ENCODE results near the gene UBR1. TPM values are rescaled to one million over a fixed set of nuclear protein-coding genes. Genes with fewer than 3 reads are reported as not detected.

Gene UBR1
- total RNA-seq, 1 experiment from 2014 or later: 22.3 TPM

DNA sequence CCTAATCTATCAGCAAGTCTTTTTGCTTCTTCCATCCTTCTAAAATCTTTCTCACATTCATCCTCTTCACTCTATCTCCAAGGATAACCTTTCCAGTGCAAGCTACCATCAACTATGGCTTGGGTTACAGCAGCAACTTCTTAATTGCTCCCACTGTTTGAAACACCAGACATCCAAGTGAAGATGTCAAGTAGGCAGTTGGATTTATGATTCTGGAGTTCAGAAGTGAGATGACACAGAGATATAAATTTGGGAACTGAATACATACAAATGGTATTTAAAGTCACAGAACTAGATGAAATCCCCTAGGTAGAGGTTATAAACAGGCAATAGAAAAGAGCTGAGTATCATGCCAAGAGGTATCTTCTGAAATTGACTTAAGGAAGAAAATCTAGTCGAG is 3.7 kb downstream of the UBR1 start:
- TF ChIP-seq, protein P1, sequence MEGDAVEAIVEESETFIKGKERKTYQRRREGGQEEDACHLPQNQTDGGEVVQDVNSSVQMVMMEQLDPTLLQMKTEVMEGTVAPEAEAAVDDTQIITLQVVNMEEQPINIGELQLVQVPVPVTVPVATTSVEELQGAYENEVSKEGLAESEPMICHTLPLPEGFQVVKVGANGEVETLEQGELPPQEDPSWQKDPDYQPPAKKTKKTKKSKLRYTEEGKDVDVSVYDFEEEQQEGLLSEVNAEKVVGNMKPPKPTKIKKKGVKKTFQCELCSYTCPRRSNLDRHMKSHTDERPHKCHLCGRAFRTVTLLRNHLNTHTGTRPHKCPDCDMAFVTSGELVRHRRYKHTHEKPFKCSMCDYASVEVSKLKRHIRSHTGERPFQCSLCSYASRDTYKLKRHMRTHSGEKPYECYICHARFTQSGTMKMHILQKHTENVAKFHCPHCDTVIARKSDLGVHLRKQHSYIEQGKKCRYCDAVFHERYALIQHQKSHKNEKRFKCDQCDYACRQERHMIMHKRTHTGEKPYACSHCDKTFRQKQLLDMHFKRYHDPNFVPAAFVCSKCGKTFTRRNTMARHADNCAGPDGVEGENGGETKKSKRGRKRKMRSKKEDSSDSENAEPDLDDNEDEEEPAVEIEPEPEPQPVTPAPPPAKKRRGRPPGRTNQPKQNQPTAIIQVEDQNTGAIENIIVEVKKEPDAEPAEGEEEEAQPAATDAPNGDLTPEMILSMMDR (IDR thresholded peaks at IDR 0.05; ENCODE audit: insufficient read depth in 1 of 2, low read depth in 1 of 2, low read length in 1 of 2, severe bottlenecking in 1 of 2, unreplicated experiment in 1 of 2): no peak
- H3K4me1 ChIP-seq: no peaks in the 10 kb centered on the region
- Mint-ChIP-seq H3K4me1 (ENCODE audit: low read depth, unreplicated experiment) (peaks cover 6% of the 10 kb centered on the region), H3K27me3 (ENCODE audit: insufficient read depth, unreplicated experiment) (no peaks in the 10 kb centered on the region), H3K9me3 (ENCODE audit: unreplicated experiment) (no peaks in the 10 kb centered on the region), H3K36me3 (ENCODE audit: insufficient read depth, unreplicated experiment) (peaks cover 37% of the 10 kb centered on the region), H3K4me3 (ENCODE audit: unreplicated experiment) (no peak overlapping the region), H3K27ac (ENCODE audit: unreplicated experiment) (no peak overlapping the region)
- intact Hi-C loops (cut with micrococcal nuclease; ENCODE audit: unreplicated experiment): no loop called here
- ChIA-PET CTCF (no interaction called here), POLR2A (no interaction called here)
- H3K36me3 ChIP-seq (ENCODE audit: control insufficient read depth, insufficient read depth, low read length): no peaks in the 10 kb centered on the region; the same call in 1 of the 2 replicates
- DNase-seq: no peak
- no TSS peak for BruUV-seq (replicated peaks)
- no peaks in the 10 kb centered on the region for H3K9me3 ChIP-seq
- H3K4me3 ChIP-seq (ENCODE audit: low read depth, low read length): no peak overlapping the region
- no peaks in the 10 kb centered on the region for H3K27me3 ChIP-seq (replicated peaks; ENCODE audit: control insufficient read depth, insufficient read depth, low read length)

DNA sequence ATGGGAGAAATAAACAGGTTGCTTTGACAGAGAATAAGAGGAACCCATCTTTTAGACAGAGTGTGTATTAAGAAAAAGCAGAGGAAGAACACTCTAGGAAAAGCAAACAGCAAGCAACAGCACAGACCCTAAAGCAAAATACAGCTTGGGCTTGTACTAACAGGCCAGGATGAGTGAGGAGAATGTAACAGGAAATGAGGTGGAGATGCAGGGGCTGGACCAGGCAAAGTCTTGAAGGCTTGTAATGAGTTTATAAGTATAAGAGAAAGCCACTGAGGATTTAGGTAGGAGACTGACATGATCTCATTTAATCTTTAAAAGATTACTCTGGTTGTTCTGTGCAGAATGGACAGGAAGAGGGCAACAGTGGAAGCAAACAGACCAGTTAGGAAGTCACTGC is 4.9 kb downstream of the UBR1 start:
- no peak overlapping the region for H3K27ac Mint-ChIP-seq (ENCODE audit: unreplicated experiment)
- H3K36me3 Mint-ChIP-seq (ENCODE audit: insufficient read depth, unreplicated experiment): peaks cover 37% of the 10 kb centered on the region
- Histone ChIP-seq H3K4me1 (0 out of 2 replicates have a peak, but pooled peaks cover 5% of the 10 kb centered on the region), H3K4me3 (ENCODE audit: low read depth, low read length) (no peak overlapping the region), H3K36me3 (ENCODE audit: control insufficient read depth, insufficient read depth, low read length) (no peaks in the 10 kb centered on the region; the same call in 1 of the 2 replicates), H3K9me3 (no peaks in the 10 kb centered on the region), H3K27me3 (replicated peaks; ENCODE audit: control insufficient read depth, insufficient read depth, low read length) (no peaks in the 10 kb centered on the region)
- no TSS peak for BruUV-seq (replicated peaks)
- H3K4me1 Mint-ChIP-seq (ENCODE audit: low read depth, unreplicated experiment): peaks cover 12% of the 10 kb centered on the region
- ChIA-PET CTCF (no interaction called here), POLR2A (no interaction called here)
- no peak overlapping the region for H3K4me3 Mint-ChIP-seq (ENCODE audit: unreplicated experiment)
- no peaks in the 10 kb centered on the region for H3K27me3 Mint-ChIP-seq (ENCODE audit: insufficient read depth, unreplicated experiment)
- TF ChIP-seq, protein P1 (IDR thresholded peaks at IDR 0.05; ENCODE audit: insufficient read depth in 1 of 2, low read depth in 1 of 2, low read length in 1 of 2, severe bottlenecking in 1 of 2, unreplicated experiment in 1 of 2): no peak
- intact Hi-C loops (cut with micrococcal nuclease; ENCODE audit: unreplicated experiment): no loop called here
- DNase-seq: no peak
- H3K9me3 Mint-ChIP-seq (ENCODE audit: unreplicated experiment): no peaks in the 10 kb centered on the region

DNA sequence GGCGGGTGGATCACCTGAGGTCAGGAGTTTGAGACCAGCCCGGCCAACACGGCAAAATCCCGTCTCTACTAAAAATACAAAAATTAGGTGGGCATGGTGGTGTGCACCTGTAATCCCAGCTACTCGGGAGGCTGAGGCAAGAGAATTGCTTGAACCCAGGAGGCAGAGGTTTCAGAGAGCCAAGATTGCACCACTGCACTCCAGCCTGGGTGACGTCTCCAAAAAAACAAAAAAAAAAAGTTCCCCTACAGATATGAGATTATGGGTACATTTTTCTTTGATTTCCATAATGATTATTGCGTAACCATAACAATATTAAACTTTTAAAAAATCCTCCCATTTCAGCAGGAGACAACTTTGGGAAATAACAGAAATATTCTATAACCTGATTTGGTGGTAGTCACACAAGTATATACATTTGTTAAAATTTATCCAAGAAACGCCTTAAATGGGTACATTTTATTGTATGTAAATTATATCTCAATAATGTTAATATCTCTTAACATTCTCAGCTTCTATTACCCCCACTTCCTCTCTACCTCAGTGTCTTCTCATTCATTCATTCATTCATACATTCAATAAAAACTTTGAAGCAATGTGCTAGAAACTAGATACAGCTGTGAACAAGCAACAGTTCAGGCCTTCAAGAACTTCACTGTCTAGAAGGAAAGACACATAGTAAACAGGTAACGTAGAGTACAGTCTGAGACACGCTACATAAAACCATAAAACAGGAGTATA is 6.6 kb downstream of the UBR1 start:
- H3K27me3 Mint-ChIP-seq (ENCODE audit: insufficient read depth, unreplicated experiment): no peaks in the 10 kb centered on the region
- ChIA-PET POLR2A (no interaction called here), CTCF (no interaction called here)
- no peak overlapping the region for H3K27ac Mint-ChIP-seq (ENCODE audit: unreplicated experiment)
- H3K27me3 ChIP-seq (replicated peaks; ENCODE audit: control insufficient read depth, insufficient read depth, low read length): no peaks in the 10 kb centered on the region
- H3K9me3 ChIP-seq: no peaks in the 10 kb centered on the region
- intact Hi-C loops (cut with micrococcal nuclease; ENCODE audit: unreplicated experiment): no loop called here
- peaks cover 19% of the 10 kb centered on the region for H3K4me1 Mint-ChIP-seq (ENCODE audit: low read depth, unreplicated experiment)
- BruUV-seq (replicated peaks): no TSS peak
- DNase-seq: no peak
- no peaks in the 10 kb centered on the region for H3K9me3 Mint-ChIP-seq (ENCODE audit: unreplicated experiment)
- H3K4me1 ChIP-seq: peaks cover 19% of the 10 kb centered on the region
- no peaks in the 10 kb centered on the region; the same call in 1 of the 2 replicates for H3K36me3 ChIP-seq (ENCODE audit: control insufficient read depth, insufficient read depth, low read length)
- peaks cover 32% of the 10 kb centered on the region for H3K36me3 Mint-ChIP-seq (ENCODE audit: insufficient read depth, unreplicated experiment)
- TF ChIP-seq, protein P1 (IDR thresholded peaks at IDR 0.05; ENCODE audit: insufficient read depth in 1 of 2, low read depth in 1 of 2, low read length in 1 of 2, severe bottlenecking in 1 of 2, unreplicated experiment in 1 of 2): no peak
- H3K4me3 ChIP-seq (ENCODE audit: low read depth, low read length): no peak overlapping the region
- H3K4me3 Mint-ChIP-seq (ENCODE audit: unreplicated experiment): no peak overlapping the region
